Raji (cell line): ENCODE results near the gene CYP4F22.

Experiments
- POLR2A ChIP-seq: IDR thresholded peaks from 2 replicates; pipeline ENCODE4 v1.6.1; 2011; ENCODE audit warnings: low read depth, low read length, control low read depth; ENCODE audit not compliant: insufficient read depth

CYP4F22 gene

GRCh38 chr19:15519433-15519976 lies 11.2 kb downstream of the CYP4F22 start:
- TF ChIP-seq POLR2A, result no peak

GRCh38 chr19:15524781-15525180 lies 16.5 kb downstream of the CYP4F22 start:
- no peak for TF ChIP-seq POLR2A

DNA sequence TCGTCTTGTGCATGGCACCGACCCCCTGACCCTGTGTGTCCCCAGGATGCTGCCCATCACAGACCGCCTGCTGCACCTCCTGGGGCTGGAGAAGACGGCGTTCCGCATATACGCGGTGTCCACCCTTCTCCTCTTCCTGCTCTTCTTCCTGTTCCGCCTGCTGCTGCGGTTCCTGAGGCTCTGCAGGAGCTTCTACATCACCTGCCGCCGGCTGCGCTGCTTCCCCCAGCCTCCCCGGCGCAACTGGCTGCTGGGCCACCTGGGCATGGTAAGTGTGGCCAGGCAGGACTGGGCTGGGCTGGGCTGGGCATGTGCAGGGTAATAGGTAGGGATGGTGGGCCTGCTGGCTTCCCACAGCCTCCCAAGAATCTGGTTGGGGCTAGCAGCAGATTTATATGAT lies 17.0 kb downstream of the CYP4F22 start:
- no peak for TF ChIP-seq POLR2A

GRCh38 chr19:15526408-15526807 lies 18.1 kb downstream of the CYP4F22 start:
- no peak for TF ChIP-seq POLR2A

- no peak for TF ChIP-seq POLR2A
Observed at GRCh38 chr19:15527705-15528104, 19.4 kb downstream of the CYP4F22 start.

- TF ChIP-seq POLR2A, result no peak
Observed at GRCh38 chr19:15529774-15530372, 21.5 kb downstream of the CYP4F22 start.

DNA sequence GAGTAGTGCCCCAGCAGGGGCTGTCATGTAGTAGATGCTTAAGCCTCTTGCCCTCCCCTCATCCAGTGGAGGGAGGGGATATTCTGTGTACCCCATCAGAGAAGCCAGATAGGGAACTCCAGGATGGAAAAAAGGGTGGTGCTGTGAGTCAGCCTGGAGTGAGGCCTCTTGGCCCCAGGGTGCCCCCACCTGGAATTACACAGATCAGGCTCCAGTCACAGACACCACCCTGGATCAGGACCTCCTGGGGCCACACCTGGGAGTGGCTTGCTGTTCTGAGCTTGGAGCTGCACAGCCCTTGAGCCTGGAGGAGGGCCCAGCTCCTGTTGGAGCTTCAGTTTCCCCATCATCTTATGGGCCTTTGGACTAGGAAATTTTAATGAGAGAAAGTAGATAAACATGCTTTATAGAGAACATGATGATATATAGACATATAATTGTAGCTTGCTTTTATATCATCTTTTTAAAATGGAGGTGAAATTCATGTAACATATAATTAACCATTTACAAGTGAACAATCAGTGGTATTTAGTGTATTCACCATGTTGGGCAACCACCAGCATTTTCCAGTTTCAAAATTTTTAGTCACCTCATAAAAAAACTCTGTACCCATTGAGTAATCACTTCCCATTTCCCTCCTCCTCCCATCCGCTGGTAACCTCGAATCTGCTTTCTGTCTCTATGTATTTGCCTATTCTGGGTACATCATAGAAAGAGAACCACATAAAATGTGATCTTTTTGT lies 24.6 kb downstream of the CYP4F22 start:
- TF ChIP-seq POLR2A, result no peak

DNA sequence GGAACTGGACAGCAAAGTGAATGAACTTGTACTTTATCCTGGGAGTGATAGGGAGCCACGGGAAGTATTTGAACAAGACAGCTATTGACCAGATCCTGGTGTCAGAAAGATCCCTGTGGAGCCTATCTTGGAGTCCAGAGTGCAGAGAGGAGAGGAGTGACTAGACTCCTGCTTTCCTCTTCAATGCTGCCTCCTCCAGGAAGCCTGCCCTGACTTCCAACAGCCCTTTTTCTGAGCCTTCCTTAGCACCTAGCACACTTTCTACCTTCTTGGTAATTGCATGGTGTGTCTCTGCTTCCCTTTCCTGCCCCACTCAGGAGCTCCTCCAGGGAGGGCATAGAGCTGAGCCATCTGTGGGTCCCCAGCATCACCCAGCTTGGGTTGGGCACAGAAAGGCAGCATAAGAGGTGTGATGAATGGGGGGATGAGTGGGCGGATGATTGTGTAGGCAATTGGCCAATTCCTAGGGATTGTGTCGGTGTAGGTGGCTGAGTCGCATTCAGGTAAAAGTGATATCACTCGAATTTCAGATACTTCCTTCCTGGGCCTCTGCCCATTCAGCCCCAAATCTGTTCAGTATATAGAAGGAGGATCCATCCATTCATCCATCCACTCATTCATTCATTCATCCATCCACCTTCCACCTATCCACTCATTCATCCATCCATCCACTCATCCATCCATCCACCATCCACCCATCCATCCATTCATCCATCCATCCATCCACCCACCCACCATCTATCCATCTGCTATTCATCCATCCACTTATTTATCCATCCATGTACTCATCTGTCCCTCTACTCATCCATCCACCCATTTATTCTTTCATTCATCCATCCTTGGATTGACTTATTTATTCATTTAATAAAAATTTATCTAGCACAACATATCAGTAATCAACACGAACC lies 26.9 kb downstream of the CYP4F22 start:
- no peak for TF ChIP-seq POLR2A

GRCh38 chr19:15536350-15536749 lies 28.0 kb downstream of the CYP4F22 start:
- no peak for TF ChIP-seq POLR2A

- no peak for TF ChIP-seq POLR2A
Observed at GRCh38 chr19:15538774-15539173, 30.4 kb downstream of the CYP4F22 start.

DNA sequence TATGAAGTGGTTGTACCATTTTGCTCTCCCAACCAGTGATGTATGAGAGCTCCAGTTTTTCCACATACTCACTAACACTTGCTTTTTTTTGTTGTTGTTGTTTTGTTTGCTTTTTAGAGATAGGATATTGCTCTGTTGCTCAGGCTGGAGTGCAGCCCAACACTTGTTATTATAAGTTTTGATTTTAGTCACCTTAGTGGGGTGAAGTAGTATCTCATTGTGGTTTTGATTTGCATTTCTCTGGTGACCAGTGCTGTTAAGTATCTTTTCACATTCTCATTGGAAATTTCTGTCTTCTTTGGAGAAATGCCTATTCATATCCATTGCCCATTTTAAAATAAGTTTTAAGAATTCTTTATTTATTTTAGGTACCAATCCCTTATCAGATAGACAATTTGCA lies 31.3 kb downstream of the CYP4F22 start:
- TF ChIP-seq POLR2A, result no peak

DNA sequence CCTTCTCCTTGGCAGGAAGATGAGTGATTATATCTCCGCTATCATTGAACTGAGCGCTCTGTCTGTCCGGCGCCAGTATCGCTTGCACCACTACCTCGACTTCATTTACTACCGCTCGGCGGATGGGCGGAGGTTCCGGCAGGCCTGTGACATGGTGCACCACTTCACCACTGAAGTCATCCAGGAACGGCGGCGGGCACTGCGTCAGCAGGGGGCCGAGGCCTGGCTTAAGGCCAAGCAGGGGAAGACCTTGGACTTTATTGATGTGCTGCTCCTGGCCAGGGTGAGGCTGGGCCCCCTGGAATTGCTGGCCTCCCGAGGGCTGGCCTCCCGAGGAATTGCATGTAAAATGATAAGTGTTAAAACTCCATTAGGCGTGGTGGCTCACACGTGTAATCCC lies 32.1 kb downstream of the CYP4F22 start:
- no peak for TF ChIP-seq POLR2A

DNA sequence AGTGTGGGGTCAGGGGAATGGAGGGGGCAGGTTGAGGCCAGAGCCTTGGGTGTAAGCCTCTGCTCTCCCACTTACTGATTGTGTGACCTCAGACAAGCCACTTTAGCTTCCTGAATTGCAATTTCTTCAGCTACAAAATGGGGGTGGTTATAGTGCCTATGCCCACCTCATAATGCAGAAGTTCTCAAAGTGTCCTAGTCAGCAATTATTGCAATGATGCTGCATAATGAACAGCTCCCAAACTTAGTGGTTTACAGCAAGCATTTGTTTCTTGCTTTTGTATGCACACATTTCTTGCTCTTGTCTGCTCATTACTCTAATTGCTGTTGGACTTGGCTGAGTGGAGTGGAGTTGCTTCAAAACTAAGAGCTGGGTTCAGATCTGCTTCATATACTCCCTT lies 36.0 kb downstream of the CYP4F22 start:
- TF ChIP-seq POLR2A, result no peak

DNA sequence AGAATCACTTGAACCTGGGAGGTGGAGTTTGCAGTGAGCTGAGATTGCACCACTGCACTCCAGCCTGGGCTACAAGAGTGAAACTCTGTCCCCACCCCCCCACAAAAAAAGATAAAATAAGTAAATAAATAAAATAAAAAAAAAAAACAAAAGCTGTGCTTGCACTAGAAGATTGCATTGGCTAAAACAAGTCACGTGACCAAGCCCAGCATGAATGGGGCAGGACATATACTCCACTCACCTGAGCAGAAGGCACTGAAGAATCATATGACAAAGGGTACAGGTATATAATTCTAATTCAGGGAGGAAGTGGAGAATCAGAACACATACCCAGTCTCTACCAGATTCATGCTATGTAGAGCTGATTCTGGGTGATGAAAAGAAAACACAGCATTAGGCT lies 36.6 kb downstream of the CYP4F22 start:
- TF ChIP-seq POLR2A, result no peak

DNA sequence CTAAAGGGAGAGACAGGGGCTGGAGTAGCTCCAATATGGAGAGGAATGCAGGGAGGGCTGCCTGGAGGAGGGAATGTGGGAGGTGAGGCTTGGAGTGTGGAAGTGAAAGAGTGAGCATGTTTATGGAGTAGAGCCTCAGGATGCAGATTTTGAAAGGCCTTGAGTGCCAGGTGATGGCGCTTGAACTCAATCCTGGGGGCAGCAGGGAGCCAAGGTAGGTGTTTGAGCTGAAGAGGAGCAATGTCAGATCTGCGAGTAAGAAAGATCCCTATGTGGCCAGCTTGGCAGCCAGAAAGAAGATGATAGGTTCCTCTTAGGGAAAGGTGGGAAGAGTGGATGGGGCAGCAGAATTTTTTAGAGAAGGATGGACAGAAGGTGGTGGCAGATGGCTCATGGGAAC lies 40.3 kb downstream of the CYP4F22 start:
- no peak for TF ChIP-seq POLR2A
